Astrocyte of the spinal cord (primary cell): ENCODE measurements around the gene FNDC3B.
A peak's percentile ranks its signal among the peaks of the same experiment; 100 is the strongest.

Experiments used
- DNase-seq: peaks from one replicate; pipeline ENCODE4 v3.0.0; 2011; ENCODE audit warnings: low read depth, low spot score
- H3K4me3 ChIP-seq: 2 replicates; pipeline ENCODE4 v1.5.1; 2011; ENCODE audit warnings: low read depth, mild to moderate bottlenecking, low read length, moderate library complexity
- in situ Hi-C: cut with HindIII; loops from 2 replicates; pipeline ENCODE4 v1.10.0; 2017; ENCODE audit warnings: low sequenced_read_pairs
- TF ChIP-seq, protein P1 (sequence below): IDR thresholded peaks from 2 replicates; pipeline ENCODE4 v1.5.1; 2012; ENCODE audit warnings: low read depth, mild to moderate bottlenecking, low read length, inconsistent platforms

The FNDC3B gene

DNA sequence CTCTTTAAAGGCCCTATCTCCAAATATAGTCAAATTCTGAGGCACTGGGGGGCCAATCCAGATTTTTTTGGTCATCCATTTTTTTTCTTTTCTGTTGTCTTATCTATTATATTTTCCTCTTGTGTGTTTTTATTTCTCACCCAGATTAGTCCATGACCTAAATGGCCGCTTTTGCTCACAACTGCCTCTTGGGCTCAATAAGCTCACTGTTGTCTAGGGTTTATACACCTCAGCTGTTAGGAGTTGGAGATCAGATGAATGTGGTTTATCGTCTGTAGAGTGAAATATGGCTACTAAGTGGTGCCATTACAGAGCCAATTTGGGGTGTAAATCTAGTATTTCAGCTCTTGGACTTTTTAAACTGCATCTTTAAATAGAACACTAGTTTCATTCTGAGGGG is 235.5 kb downstream of the FNDC3B start:
- TF ChIP-seq, protein P1, sequence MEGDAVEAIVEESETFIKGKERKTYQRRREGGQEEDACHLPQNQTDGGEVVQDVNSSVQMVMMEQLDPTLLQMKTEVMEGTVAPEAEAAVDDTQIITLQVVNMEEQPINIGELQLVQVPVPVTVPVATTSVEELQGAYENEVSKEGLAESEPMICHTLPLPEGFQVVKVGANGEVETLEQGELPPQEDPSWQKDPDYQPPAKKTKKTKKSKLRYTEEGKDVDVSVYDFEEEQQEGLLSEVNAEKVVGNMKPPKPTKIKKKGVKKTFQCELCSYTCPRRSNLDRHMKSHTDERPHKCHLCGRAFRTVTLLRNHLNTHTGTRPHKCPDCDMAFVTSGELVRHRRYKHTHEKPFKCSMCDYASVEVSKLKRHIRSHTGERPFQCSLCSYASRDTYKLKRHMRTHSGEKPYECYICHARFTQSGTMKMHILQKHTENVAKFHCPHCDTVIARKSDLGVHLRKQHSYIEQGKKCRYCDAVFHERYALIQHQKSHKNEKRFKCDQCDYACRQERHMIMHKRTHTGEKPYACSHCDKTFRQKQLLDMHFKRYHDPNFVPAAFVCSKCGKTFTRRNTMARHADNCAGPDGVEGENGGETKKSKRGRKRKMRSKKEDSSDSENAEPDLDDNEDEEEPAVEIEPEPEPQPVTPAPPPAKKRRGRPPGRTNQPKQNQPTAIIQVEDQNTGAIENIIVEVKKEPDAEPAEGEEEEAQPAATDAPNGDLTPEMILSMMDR = no peak
- no peak for DNase-seq
- H3K4me3 ChIP-seq = no peak overlapping the region
- in situ Hi-C loops = no loop called here

DNA sequence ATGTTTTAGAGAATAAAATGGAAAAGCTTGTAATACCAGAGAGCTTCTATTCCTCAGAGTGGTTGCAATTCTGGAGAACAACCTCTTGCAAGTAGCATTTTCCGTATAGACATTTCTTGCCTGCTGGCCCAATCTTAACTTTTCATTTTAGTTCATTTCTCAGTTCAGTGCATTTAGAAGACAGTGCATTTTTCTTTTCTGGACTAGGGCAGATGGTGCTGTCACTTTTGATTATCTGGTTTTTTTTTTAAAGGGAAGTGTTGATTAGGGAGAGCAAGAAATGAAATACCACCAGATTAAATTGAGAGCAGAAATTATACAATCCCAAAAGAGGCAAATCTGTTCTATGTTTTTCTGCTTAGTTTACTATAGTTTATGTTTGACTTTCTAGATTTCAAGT is 236.2 kb downstream of the FNDC3B start:
- DNase-seq = no peak
- no peak overlapping the region for H3K4me3 ChIP-seq
- in situ Hi-C loops = no loop called here
- TF ChIP-seq, protein P1 = no peak

DNA sequence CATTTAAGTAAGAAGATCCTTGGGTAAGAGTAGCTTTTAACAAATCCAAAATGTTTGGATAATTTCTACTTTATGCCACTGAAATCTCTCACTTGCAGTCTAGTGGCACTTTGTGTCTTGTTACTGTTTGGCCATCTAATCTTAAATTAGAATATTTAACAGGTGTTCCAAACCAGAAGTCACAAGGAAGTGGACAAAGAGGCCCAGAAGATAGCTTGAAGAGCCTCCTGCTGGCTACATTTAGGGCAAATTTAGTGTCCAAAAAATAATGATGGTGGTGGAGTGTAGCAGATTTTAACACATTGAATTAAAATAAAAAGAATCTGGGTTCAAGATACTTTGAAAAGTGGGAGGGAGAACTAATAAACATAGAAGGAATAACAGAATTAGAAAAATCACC is 236.7 kb downstream of the FNDC3B start:
- TF ChIP-seq, protein P1 = peak; percentile 9
- in situ Hi-C loops = no loop called here
- DNase-seq = no peak

DNA sequence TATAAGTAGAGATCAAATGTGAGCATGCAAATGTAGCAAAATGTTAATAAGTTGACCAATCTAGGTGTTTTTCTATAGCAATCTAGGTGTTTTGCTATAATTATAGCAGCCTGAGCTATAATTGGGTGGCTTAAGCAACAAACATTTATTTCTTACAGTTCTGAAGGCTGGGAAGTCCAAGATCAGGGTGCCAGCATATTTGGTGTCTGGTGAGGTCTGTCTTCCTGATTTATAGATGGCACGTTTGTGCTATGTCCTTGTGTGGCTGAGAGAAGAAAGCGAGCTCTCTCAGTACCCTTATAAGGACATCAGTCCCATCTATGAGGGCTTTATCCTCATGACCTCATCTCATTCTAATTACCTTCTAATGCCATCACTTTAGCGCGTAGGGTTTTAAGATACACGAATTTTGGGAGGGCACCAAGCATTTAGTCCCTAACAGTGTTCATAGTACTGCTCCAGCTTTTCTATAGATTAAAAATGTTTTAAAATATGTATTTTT is 237.8 kb downstream of the FNDC3B start:
- in situ Hi-C loops = no loop called here
- TF ChIP-seq, protein P1 = no peak

More for the DNA sequence above, 236.7 kb downstream of the FNDC3B start:
- H3K4me3 ChIP-seq = no peak overlapping the region

DNA sequence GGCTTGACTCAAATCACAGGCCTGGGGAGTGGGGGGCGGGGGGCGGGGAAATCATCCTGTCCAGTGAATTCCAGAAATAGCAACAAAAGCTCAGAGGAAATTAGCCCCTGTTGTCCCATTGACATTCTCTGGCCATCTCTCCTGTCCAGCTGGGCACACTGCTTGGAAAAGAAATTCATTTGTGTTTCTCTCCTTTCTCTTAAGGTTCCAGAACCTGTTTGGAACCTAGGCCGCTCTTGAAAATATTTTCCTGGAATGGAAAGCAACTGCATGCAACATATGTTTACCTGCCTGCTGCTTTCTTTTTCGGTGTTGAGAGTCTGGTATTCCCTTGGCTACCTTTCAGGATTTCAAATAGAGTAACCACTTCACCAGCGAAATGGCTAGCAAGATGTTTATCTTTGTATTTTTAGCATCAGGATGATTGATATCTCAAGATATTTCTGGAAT is 239.8 kb downstream of the FNDC3B start:
- in situ Hi-C loops = no loop called here
- TF ChIP-seq, protein P1 = no peak
- H3K4me3 ChIP-seq = no peak overlapping the region
- peak; percentile 48 for DNase-seq

More for the DNA sequence above, 237.8 kb downstream of the FNDC3B start:
- no peak overlapping the region for H3K4me3 ChIP-seq
- no peak for DNase-seq

DNA sequence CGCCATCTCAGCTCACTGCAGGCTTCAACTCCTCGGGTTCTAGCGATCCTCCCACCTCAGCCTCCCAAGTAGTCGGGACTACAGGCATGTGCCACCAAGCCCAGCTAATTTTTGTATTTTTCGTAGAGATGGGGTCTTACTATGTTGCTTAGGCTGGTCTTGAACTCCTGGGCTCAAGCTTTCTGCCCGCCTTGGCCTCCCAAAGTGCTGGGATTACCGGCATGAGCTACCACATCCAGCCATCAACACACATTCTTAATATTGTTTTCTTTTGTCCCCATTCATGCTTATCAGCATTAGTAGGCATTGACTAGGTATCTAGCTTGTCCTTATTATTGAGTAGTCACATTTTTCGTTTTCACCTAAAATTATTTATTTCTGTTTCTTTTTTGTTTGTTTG is 240.6 kb downstream of the FNDC3B start:
- H3K4me3 ChIP-seq = no peak overlapping the region
- DNase-seq = no peak
- in situ Hi-C loops = no loop called here
- TF ChIP-seq, protein P1 = no peak
